Measurements from ENCODE around the gene MAGI1.

GRCh38 chr3:65975032-65975431 is 63.7 kb downstream of the MAGI1 start:
- TF ChIP-seq, protein P1, sequence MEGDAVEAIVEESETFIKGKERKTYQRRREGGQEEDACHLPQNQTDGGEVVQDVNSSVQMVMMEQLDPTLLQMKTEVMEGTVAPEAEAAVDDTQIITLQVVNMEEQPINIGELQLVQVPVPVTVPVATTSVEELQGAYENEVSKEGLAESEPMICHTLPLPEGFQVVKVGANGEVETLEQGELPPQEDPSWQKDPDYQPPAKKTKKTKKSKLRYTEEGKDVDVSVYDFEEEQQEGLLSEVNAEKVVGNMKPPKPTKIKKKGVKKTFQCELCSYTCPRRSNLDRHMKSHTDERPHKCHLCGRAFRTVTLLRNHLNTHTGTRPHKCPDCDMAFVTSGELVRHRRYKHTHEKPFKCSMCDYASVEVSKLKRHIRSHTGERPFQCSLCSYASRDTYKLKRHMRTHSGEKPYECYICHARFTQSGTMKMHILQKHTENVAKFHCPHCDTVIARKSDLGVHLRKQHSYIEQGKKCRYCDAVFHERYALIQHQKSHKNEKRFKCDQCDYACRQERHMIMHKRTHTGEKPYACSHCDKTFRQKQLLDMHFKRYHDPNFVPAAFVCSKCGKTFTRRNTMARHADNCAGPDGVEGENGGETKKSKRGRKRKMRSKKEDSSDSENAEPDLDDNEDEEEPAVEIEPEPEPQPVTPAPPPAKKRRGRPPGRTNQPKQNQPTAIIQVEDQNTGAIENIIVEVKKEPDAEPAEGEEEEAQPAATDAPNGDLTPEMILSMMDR (IDR thresholded peaks at IDR 0.05) = no peak
- no peak for TF ChIP-seq EZH2 (IDR thresholded peaks at IDR 0.05; ENCODE audit: borderline replicate concordance, insufficient read depth, low read depth, low read length, poor library complexity, severe bottlenecking)
